Gastrocnemius medialis (tissue), 4 donors: Measurements from ENCODE around the gene FOXI3.

Experiments
- CTCF ChIP-seq, 5 experiments: fragments of 450-650 bp in 3 of 5; fragments of 200-600 bp in 2 of 5; sonication (generic) in 2 of 5; IDR thresholded peaks in 4 of 5; conservative IDR thresholded peaks in 1 of 5; 1 replicate in 4 of 5; 2 replicates in 1 of 5; pipeline ENCODE4 v1.5.1; 2016 to 2019; ENCODE audit warnings: antibody characterized with exemption in 5 of 5, mild to moderate bottlenecking in 3 of 5, moderate library complexity in 3 of 5
- POLR2A ChIP-seq, 2 donors: fragments of 450-650 bp; IDR thresholded peaks; one replicate each; pipeline ENCODE4 v1.6.1; 2017; ENCODE audit warnings: antibody characterized with exemption in 2 of 2, mild to moderate bottlenecking in 2 of 2, moderate library complexity in 2 of 2

DNA sequence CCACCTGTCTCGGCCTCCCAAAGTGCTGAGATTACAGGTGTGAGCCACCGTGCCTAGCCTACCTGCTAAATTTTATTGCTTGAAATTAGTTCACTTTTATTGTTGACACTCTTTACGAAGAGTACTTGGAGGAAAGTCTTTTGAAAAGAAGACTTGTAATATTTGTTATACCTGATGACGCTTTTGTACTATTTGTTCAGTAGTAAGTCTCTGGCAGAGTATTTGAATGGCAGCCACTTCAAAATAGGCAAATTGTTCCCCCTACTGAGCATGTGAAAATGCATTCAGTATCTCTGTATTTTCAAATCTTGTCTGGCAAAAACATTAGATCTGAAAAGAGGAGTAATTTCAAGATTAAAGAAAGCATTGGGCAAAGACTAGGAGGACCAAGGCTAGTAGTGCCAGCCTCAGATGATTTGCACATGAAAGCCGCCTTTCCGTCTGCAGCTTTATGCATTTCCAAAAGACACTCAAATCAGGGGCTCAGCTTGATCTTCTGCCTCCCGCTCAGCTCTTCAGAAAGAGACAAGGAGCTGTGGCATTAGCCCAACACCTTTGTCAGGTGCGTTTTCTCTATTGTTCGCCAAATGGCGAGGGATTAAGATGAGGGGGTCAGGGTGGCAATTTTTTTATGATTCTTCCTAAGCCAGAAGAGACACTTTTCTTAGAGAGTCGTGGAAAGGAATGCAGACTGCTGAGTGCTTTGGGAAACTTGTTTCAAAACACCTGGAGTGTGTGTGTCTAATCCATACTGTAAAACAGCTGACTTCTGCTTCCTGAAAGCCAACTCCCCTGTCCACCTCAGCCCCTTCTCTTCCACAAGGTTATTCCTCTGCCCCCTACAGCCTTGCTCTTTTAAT is 18.8 kb upstream of the FOXI3 start:
- TF ChIP-seq POLR2A (IDR thresholded peaks at IDR 0.05) (no peak), CTCF (IDR thresholded peaks at IDR 0.05 in 4 of 5, conservative IDR thresholded peaks at IDR 0.05 in 1 of 5) (no peak)
